ENCODE data around the gene APPL2.
"Not testable (repeated sequence)": the region's sequence is repeated elsewhere in the genome, so short reads cannot be mapped to it uniquely, and the experiment has no call there.

Gene APPL2

DNA sequence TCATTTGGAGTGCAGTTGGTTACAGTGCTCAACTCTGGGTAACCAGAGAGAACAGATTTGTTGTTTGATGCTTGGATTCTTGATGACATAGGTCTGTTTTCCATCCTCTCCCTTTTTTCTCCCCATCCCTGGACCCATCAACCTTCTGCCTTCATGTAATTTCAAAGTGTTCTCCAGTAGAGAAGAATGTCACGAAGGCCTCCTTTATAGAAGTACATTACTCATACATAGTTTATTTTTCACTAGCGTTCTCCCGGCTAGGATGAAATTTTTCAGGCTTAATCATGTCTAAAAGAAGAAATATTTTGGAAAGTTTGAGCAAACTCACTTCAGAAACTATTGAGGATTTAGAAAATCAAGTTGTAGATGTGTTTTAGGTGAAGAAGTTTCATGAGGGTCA lies 20.9 kb upstream of the APPL2 start:
- no peak for DNase-seq (ENCODE audit: low read depth)

GRCh38 chr12:105256431-105256830 lies 20.5 kb upstream of the APPL2 start:
- DNase-seq (ENCODE audit: low read depth): not testable (repeated sequence)

DNA sequence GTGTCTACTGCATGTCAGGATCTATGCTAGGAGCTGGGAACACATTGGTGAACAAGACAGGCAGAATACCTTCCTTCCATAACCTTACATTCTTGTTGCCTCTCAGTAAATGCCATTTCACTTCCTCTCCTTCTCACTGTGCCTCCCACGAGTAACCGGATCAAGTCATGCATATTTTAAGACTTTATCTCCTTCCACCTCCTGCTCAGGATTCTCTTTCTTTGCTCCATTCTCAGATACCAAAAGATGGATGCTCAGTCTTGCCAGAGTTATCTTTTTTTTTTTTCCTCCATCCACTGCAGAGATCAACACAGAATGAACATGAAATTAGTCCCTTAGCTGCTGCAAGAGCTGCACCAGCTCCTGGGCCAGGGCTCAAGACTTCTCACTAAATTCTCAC lies 20.0 kb upstream of the APPL2 start:
- no peak for DNase-seq (ENCODE audit: low read depth)

- DNase-seq (ENCODE audit: low read depth): no peak
Observed at GRCh38 chr12:105253866-105254513, 18.0 kb upstream of the APPL2 start.

DNA sequence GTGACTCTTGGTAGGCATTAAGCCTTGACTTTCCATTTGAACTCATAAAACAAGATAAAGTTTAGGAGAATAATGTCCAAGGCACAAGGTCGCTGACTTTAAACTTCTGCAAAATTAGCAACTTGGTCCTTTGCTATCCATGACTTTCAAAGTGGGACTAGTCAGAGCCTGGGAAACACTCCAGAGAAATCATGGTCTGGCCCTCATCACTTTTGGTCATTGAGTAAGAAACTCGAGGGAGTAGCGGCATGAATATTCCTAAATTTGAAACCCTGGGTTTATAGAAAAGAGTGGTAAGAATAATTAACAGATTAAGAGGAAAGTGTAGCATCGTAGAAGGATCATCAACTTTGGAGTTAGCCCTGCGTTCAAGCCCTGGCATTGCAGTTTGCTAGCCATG lies 16.9 kb upstream of the APPL2 start:
- no peak for DNase-seq (ENCODE audit: low read depth)

GRCh38 chr12:105245776-105246427 lies 9.9 kb upstream of the APPL2 start:
- not testable (repeated sequence) for DNase-seq (ENCODE audit: low read depth)

DNA sequence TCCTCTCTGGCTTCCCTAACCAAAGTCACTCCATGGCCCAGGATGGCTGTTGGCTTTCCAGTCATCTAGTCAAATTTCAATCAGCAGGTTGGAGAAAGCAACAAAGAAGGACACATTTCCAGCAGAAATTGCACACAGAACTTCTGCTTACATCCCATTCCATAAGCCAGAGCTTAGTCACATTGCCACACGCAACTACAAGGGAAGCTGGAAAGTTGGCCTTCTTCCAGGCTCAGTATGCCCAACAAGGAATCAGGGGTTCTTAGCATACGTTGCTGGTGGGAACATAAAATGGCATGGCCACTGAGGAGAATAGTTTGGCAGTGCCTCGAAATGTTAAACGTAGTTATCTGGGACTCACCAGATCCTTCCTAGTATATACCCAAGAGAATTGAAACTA lies 9.3 kb upstream of the APPL2 start:
- DNase-seq (ENCODE audit: low read depth): no peak

DNA sequence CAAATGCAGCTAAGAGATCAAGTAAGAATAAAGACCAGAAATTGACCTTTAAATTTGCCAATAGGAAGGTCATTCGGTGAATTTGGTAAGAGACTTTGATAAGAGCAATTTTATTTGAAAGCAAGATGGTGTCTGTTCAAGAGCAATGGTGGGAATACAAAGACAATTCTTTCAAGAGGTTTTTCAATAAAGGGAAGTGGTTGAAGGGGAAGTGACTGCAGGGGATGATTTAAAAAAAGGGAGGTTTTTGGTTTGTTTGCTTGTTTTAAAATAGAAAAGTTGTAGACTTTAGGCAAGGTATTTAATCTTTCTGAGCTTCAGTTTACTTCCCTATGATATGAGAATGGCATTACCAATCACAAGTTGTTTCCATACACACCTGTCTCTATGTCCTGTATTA lies 4.3 kb upstream of the APPL2 start:
- DNase-seq (ENCODE audit: low read depth): no peak

GRCh38 chr12:105239304-105239703 lies 3.3 kb upstream of the APPL2 start:
- no peak for DNase-seq (ENCODE audit: low read depth)

DNA sequence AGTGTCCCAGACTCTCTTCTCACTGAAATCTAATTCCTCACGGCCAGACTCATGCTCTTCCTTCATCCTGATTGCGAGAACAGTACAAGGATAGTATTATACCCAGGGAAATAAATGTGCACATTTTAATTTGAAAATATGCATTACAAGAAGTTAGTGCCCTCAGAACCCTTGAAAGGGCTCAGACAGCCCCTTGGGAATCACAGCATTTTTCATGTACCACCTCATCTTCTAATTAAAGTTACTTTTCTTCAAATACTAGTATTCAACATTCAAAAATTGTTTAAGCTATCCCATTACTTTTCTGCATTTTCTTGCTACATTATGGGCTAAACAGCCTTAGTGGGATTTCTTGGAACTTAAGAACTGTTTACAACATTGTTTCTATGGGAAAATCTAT lies 1.7 kb upstream of the APPL2 start:
- no peak for DNase-seq (ENCODE audit: low read depth)

DNA sequence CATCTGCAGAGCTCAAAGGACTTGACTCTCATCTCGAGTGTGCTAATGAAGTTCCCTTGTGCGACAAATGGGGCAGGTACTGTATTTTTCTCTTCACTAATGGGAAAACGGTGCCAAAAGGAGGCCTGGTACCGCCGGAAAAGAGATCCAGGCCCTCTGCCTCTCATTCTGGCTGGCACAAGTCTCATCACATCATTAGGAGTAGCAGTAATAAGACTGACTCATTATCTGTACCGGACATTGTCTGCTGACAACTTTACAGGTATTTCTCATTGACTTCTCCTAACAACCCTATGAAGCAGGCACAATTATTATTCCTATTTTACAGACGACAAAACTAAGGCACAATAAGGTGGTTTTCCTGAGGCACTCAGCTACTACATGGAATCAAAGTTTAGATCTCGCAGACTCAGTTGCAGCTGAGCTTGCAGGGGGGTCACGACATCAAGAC lies 668 bp downstream of the APPL2 start:
- no peak for DNase-seq (ENCODE audit: low read depth)

- no peak for DNase-seq (ENCODE audit: low read depth)
Observed at GRCh38 chr12:105234197-105234596, 1.8 kb downstream of the APPL2 start.

DNA sequence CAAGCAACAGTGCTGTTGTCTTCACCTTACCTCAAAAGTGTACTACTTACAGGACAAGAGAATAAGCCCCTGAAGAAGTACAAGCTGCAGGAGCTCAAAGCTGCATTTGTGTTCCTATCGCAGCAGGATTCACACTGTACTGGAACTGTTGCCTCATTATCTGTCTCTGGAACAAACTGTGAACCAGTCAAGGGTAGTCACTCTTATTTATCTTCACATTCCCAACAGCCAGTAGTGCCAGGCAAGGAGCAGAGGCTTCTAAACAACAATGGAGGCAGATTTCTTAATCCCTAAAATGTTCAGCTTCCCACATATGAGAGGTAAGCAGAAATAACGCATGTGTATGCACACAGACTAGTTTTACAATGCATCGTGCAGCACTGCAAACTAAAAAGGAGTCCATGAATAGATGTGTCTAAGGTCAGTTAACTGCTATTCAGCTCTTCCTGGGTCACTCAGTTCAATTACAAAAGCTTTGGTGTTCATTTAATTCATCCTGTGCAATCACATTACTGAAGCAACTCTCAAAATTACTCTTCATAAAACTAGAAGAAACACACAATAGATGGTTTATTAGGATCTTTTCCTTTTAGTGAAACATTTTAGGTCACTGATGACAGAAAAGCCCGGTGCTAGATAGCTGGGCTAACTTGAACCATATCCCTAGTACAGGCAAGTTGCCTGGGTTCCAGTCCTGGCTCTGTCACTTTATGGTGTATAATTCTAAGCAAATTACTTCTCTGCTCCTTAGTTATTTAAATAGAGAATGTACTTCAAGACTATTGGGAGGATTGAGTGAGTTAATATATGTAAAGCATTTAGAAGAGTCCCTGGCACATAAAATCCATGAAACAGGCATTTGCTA lies 2.7 kb downstream of the APPL2 start:
- no peak for DNase-seq (ENCODE audit: low read depth)

DNA sequence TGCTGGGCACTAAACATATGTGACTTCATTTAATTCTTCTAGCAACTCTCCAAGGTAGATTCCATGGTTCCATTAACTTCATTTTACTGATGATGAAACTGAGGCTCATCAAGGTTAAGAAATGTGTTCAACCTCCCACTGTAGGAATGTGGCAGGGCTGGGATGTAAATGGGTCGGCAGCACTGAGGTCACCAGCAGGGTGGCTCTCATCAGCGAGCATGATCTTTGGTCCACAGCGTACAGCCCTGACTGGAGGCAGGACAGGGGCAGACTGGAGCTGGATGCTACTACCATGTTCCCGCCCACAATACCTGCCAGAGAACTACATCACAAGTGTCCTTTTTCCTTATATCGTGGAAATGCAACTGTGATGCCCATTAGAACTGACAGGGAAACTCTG lies 4.6 kb downstream of the APPL2 start:
- no peak for DNase-seq (ENCODE audit: low read depth)

DNA sequence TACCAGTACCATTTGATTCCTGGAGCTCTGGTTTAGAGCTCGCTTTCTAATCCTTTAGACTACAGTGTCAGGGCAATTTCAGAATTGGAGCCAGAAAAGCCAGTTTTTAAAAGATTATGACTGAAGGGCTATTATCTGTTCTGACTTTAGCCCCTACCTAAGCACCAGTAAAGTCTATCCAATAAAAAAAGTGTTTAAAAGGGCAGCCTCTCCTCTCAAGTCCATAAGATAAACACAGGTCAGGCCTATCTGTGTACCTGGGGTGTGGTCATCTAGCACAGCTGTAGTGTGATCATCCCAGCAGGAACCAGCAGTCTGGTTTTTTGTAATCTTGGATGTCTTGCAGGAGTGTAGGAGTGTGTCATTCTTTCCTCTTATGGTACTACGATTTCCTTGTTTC lies 6.6 kb downstream of the APPL2 start:
- DNase-seq (ENCODE audit: low read depth): no peak

DNA sequence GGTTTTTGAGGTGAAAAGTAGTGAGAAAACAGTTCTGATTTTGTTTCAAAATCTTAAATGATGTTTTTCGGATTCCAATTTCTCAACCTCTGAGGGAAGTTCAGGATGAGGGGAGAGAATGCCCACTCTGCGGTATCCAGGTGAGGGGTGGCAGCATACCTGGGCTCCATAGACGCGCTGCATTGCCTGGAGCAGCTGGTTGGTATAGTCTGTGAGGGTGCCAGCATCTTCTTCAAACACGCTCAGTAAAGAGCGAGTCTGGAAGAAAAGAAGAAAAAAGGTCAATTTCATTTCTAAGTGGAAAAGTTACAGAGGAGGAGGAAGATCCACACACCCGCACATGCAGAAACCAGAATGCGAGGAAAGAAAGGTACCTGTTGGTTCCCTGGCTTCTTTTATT lies 7.0 kb downstream of the APPL2 start:
- DNase-seq (ENCODE audit: low read depth): no peak

DNA sequence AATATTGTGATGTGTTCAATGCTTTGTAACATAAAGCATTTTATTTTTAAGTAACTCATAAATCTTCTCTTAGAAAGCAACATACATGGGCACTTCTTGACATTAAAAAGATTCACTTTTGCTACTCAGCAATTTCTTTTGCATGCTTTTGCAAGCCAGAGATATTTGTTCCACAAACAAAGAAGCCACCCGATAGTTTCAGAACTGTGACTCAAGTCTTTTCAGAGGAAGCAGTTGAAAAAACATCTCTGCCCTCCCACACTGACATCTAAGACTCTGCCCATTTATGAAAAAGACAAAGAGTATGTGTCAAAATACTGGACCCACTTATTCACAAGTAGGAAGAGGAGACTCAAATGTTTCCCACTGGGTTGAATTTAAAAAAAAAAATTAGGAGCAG lies 7.5 kb downstream of the APPL2 start:
- DNase-seq (ENCODE audit: low read depth): no peak

DNA sequence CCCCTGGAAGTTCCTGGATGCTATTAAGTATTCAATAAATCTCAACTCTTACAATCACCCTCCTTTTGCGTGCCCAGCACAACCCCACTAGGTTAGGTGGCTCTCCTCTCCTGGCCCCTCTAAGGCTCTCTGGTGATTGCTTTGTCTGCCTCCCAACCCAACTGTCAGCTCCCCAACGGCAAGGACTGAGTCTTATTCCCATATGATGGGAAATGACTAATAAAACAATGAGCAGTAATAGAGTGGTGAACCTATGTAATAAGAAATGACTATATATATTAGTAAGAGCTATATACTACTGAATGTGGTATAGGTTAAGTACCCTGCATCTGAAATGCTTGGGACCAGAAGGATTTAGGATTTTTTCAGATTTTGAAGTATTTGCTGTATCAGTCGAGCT lies 8.1 kb downstream of the APPL2 start:
- DNase-seq (ENCODE audit: low read depth): no peak

DNA sequence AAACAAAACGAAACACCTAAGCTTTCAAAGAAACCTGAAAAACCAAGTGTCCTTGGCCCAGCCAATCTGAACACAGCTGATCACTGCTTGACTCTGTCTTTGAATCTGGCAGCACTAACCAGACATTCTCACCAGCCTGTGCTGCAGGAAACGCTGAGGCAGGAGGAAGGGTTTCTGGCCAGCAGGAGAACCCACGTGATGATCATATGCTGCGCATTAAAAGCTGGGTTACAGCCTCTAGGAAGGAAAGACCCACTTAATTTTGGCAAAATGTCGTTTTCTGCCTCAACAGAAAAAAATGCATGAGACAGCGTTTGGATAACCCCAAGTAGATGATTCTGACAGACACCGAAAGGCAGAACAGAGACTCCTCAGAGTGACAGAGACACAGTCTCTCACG lies 9.8 kb downstream of the APPL2 start:
- no peak for DNase-seq (ENCODE audit: low read depth)

GRCh38 chr12:105225505-105226015 lies 10.4 kb downstream of the APPL2 start:
- no peak for DNase-seq (ENCODE audit: low read depth)

- no peak for DNase-seq (ENCODE audit: low read depth)
Observed at GRCh38 chr12:105224399-105224798, 11.6 kb downstream of the APPL2 start.

- no peak for DNase-seq (ENCODE audit: low read depth)
Observed at GRCh38 chr12:105223884-105224283, 12.1 kb downstream of the APPL2 start.

DNA sequence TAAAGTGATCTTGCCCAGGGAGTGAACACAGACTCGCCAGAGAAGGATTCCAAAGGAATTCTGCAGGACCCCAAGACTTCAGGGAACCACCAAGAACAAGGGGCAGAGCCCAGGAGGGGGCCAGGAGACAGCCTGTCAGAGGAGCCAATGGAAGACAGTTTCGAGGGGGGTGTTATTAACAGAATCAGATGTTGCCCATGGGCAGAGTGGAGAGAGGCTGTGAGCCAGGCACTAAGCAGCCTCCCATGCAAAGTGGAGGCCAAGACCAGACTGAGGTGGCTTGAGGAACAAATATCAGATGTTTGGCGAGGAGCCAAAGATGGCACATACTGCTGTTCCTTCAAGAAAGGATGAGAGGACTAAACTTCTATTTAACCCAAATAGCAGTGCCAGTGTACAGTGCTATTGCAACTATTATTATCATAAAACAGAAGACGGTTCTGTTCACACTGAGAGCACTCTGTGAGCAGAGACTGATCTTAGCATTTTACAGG lies 12.6 kb downstream of the APPL2 start:
- DNase-seq (ENCODE audit: low read depth): no peak
